ENCODE measurements around the gene KCTD1.

The KCTD1 gene

DNA sequence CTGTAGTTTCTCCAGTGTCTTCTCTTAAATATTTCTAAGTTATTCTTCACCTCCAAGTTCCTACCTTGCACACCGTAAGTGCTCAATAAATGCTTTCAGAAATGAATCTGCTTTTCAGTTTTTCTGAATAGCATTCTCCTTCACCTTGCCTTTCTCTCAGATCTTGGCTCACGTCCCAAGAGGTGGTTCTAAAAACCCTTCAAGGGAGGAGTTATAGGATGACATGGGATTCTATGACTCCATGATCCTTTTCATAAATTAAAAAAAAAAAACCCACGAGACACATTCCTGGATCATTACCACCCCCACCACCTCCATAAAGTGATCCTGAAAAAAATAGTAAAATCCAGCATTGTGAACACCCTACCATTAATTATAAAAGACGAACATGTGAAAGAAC, 11.7 kb downstream of the KCTD1 start:
- peak; percentile 74 for TF ChIP-seq NFIC (IDR thresholded peaks at IDR 0.05)
- TF ChIP-seq CREB1 (IDR thresholded peaks at IDR 0.05; ENCODE audit: low read depth): no peak
- TF ChIP-seq TCF12 (IDR thresholded peaks at IDR 0.05; ENCODE audit: low read depth): no peak
- peak; percentile 55; the same call in 1 of the 2 replicates for TF ChIP-seq TEAD4 (IDR thresholded peaks at IDR 0.05)
- 0 out of 2 replicates have a peak, but pooled peaks have one; percentile 38 for TF ChIP-seq EP300 (IDR thresholded peaks at IDR 0.05; ENCODE audit: borderline replicate concordance)

DNA sequence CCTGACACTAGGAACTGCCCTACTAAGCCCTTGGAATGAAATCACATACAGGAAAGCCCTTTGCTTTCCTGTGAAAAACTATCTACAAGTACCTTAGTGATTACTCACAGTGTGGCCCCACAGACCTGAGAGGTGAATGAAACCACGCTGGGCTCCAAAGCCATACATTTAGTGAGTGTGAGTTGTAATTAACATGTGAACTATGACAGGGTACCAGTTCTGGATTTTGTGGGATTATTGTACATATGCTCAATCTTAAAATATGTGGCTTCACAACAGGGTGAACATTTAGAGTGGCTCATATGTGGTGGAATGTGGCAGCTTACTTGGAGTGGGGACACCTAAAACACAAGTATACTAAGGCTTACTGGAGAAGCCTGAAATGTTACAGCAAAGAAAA, 12.3 kb downstream of the KCTD1 start:
- TF ChIP-seq TAF1 (IDR thresholded peaks at IDR 0.05; ENCODE audit: low read depth): no peak
- TF ChIP-seq, protein P1, sequence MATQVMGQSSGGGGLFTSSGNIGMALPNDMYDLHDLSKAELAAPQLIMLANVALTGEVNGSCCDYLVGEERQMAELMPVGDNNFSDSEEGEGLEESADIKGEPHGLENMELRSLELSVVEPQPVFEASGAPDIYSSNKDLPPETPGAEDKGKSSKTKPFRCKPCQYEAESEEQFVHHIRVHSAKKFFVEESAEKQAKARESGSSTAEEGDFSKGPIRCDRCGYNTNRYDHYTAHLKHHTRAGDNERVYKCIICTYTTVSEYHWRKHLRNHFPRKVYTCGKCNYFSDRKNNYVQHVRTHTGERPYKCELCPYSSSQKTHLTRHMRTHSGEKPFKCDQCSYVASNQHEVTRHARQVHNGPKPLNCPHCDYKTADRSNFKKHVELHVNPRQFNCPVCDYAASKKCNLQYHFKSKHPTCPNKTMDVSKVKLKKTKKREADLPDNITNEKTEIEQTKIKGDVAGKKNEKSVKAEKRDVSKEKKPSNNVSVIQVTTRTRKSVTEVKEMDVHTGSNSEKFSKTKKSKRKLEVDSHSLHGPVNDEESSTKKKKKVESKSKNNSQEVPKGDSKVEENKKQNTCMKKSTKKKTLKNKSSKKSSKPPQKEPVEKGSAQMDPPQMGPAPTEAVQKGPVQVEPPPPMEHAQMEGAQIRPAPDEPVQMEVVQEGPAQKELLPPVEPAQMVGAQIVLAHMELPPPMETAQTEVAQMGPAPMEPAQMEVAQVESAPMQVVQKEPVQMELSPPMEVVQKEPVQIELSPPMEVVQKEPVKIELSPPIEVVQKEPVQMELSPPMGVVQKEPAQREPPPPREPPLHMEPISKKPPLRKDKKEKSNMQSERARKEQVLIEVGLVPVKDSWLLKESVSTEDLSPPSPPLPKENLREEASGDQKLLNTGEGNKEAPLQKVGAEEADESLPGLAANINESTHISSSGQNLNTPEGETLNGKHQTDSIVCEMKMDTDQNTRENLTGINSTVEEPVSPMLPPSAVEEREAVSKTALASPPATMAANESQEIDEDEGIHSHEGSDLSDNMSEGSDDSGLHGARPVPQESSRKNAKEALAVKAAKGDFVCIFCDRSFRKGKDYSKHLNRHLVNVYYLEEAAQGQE (IDR thresholded peaks at IDR 0.05; ENCODE audit: low read depth): no peak
- no peak for TF ChIP-seq CEBPB (IDR thresholded peaks at IDR 0.05)
- no peak for TF ChIP-seq NFIC (IDR thresholded peaks at IDR 0.05)
- no peak for TF ChIP-seq EP300 (IDR thresholded peaks at IDR 0.05; ENCODE audit: borderline replicate concordance)

- no peak for TF ChIP-seq RAD21 (IDR thresholded peaks at IDR 0.05; ENCODE audit: low read depth)
These were observed 12.7 kb downstream of the KCTD1 start for GRCh38 chr18:26535630-26536029.

- no peak for TF ChIP-seq TEAD4 (IDR thresholded peaks at IDR 0.05)
- TF ChIP-seq RAD21 (IDR thresholded peaks at IDR 0.05; ENCODE audit: low read depth): no peak
- no peak for TF ChIP-seq EP300 (IDR thresholded peaks at IDR 0.05; ENCODE audit: borderline replicate concordance)
- TF ChIP-seq, protein P1 (IDR thresholded peaks at IDR 0.05; ENCODE audit: low read depth): no peak
- no peak for TF ChIP-seq TCF12 (IDR thresholded peaks at IDR 0.05; ENCODE audit: low read depth)
- TF ChIP-seq ZBTB7A (IDR thresholded peaks at IDR 0.05; ENCODE audit: low read depth): no peak
- no peak for TF ChIP-seq CEBPB (IDR thresholded peaks at IDR 0.05)
- TF ChIP-seq TAF1 (IDR thresholded peaks at IDR 0.05; ENCODE audit: low read depth): no peak
- no peak for TF ChIP-seq FOXM1 (IDR thresholded peaks at IDR 0.05; ENCODE audit: borderline replicate concordance, low read depth)
- no peak for TF ChIP-seq YY1 (IDR thresholded peaks at IDR 0.05; ENCODE audit: low read depth)
- TF ChIP-seq, protein P2, sequence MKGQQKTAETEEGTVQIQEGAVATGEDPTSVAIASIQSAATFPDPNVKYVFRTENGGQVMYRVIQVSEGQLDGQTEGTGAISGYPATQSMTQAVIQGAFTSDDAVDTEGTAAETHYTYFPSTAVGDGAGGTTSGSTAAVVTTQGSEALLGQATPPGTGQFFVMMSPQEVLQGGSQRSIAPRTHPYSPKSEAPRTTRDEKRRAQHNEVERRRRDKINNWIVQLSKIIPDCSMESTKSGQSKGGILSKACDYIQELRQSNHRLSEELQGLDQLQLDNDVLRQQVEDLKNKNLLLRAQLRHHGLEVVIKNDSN (IDR thresholded peaks at IDR 0.05): no peak
- no peak for TF ChIP-seq CREB1 (IDR thresholded peaks at IDR 0.05; ENCODE audit: low read depth)
These were observed 15.7 kb downstream of the KCTD1 start for GRCh38 chr18:26532367-26533340.

GRCh38 chr18:26531605-26532298, 16.6 kb downstream of the KCTD1 start:
- TF ChIP-seq CREB1 (IDR thresholded peaks at IDR 0.05; ENCODE audit: low read depth): no peak
- no peak for TF ChIP-seq FOXM1 (IDR thresholded peaks at IDR 0.05; ENCODE audit: borderline replicate concordance, low read depth)
- TF ChIP-seq EP300 (IDR thresholded peaks at IDR 0.05; ENCODE audit: borderline replicate concordance): no peak
- TF ChIP-seq, protein P2 (IDR thresholded peaks at IDR 0.05): no peak
- TF ChIP-seq TAF1 (IDR thresholded peaks at IDR 0.05; ENCODE audit: low read depth): no peak
- no peak for TF ChIP-seq RAD21 (IDR thresholded peaks at IDR 0.05; ENCODE audit: low read depth)
- TF ChIP-seq EGR1 (IDR thresholded peaks at IDR 0.05): no peak
- no peak for TF ChIP-seq TEAD4 (IDR thresholded peaks at IDR 0.05)
- TF ChIP-seq CEBPB (IDR thresholded peaks at IDR 0.05): no peak
- no peak for TF ChIP-seq TCF12 (IDR thresholded peaks at IDR 0.05; ENCODE audit: low read depth)

DNA sequence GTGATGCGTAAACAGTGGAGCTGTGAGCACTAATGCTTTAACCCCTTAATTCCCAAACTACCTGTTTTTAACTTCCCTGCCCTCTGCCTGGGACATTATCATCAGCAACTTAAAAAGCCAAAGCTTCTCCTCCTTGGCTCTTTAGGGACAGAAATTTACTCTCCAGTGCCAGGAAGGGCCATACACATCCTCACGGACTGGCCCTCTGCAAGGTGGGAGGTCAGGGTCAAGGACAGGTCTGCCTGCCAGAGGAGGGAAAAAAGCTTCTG, 21.5 kb downstream of the KCTD1 start:
- TF ChIP-seq RAD21 (IDR thresholded peaks at IDR 0.05; ENCODE audit: low read depth) (0 out of 2 replicates have a peak, but pooled peaks have one; percentile 2), FOXM1 (IDR thresholded peaks at IDR 0.05; ENCODE audit: borderline replicate concordance, low read depth) (no peak), TAF1 (IDR thresholded peaks at IDR 0.05; ENCODE audit: low read depth) (no peak), EP300 (IDR thresholded peaks at IDR 0.05; ENCODE audit: borderline replicate concordance) (peak; percentile 45; the same call in 1 of the 2 replicates), TCF12 (IDR thresholded peaks at IDR 0.05; ENCODE audit: low read depth) (no peak), CEBPB (IDR thresholded peaks at IDR 0.05) (no peak), EGR1 (IDR thresholded peaks at IDR 0.05) (no peak)
- TF ChIP-seq, protein P1 (IDR thresholded peaks at IDR 0.05; ENCODE audit: low read depth): no peak
